ENCODE results near the gene ZNF544. TPM values are rescaled to one million over a fixed set of nuclear protein-coding genes. Genes with fewer than 3 reads are reported as not detected.

The ZNF544 gene
- total and polyA plus RNA-seq, 2 of the 8 experiments (the other 6 are each of a cell fraction or from before 2014, with no cell fraction given), result 48.8 to 60.8 TPM

DNA sequence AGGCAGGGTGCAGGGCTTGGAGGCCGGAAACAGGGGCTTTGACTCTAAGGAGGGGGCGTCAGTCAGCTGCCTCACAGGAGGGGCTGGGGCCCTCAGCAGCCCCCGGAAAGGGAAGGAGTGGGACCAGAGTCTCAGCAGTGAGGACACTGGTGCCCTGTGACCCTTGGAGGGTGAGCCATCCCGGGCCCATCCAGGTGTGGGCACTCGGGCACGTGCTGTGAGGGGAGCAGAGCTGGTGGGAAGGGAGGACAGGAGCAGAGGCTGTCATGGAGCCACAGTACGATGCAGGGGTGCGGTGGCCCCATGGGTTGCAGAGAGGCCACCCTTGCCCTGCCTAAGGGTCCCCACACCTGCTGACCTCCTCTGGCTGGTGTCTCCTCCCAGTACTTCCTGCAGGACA, 19.1 kb upstream of the ZNF544 start:
- Histone ChIP-seq H2BK20ac (ENCODE audit: low read length) (no peak overlapping the region), H3K4ac (replicated peaks; ENCODE audit: insufficient read length, low read depth, low read length) (no peak overlapping the region), H3K56ac (replicated peaks; ENCODE audit: insufficient read length, low read depth, low read length) (no peak overlapping the region), H4K20me1 (replicated peaks in 1 of 2; ENCODE audit: control insufficient read depth in 1 of 2, insufficient read depth in 2 of 2, low read length in 2 of 2) (no peaks in the 10 kb centered on the region), H2BK12ac (ENCODE audit: low read depth, low read length) (no peak overlapping the region), H3K9ac (replicated peaks in 1 of 4; ENCODE audit: extremely low read depth in 1 of 4, low read depth in 3 of 4, low read length in 3 of 4) (no peak overlapping the region), H3K4me3 (ENCODE audit: extremely low read depth in 1 of 4, insufficient read depth in 2 of 4, low read depth in 3 of 4, low read length in 4 of 4) (no peak overlapping the region), H2AFZ (ENCODE audit: low read length) (no peak overlapping the region), H3K27ac (ENCODE audit: low read depth, low read length) (no peak overlapping the region), H3K9me3 (ENCODE audit: insufficient read depth in 2 of 2, low read depth in 1 of 2, low read length in 1 of 2) (peaks cover 65 to 67% of the 10 kb centered on the region in 2 experiments), H2AK5ac (ENCODE audit: low read depth, low read length) (no peak overlapping the region), H3K27me3 (replicated peaks in 1 of 4; ENCODE audit: control insufficient read depth in 3 of 4, extremely low read depth in 1 of 4, insufficient read depth in 3 of 4, low read length in 3 of 4) (no peaks in the 10 kb centered on the region), H2BK15ac (ENCODE audit: low read length) (no peak overlapping the region), H3K79me1 (ENCODE audit: low read depth, low read length) (0 out of 2 replicates have a peak, but pooled peaks cover 2% of the 10 kb centered on the region), H2BK5ac (ENCODE audit: low read depth, low read length) (no peak overlapping the region), H3K36me3 (ENCODE audit: control insufficient read depth in 2 of 4, insufficient read depth in 4 of 4, low read length in 3 of 4) (peaks cover 41 to 94% (median 73%) of the 10 kb centered on the region in 4 experiments), H4K5ac (ENCODE audit: insufficient read length, low read depth, low read length) (no peak overlapping the region), H3K23me2 (ENCODE audit: low read depth, low read length) (no peaks in the 10 kb centered on the region), H3K4me2 (ENCODE audit: insufficient read depth in 1 of 2, low read depth in 2 of 2, low read length in 2 of 2) (no peak overlapping the region), H4K8ac (ENCODE audit: extremely low read depth, insufficient read depth, low read length) (no peak overlapping the region), H3K79me2 (ENCODE audit: control insufficient read depth in 1 of 2, insufficient read depth in 2 of 2, low read length in 2 of 2) (peaks cover 0 to 6% of the 10 kb centered on the region in 2 experiments; a peak in 1 of 4 replicates), H3K14ac (ENCODE audit: insufficient read length) (no peak overlapping the region), H2BK120ac (replicated peaks; ENCODE audit: low read depth, low read length) (no peak overlapping the region), H3K4me1 (replicated peaks in 1 of 4; ENCODE audit: control insufficient read depth in 3 of 4, insufficient read depth in 4 of 4, low read length in 3 of 4) (no peaks in the 10 kb centered on the region), H3K18ac (ENCODE audit: extremely low read depth, low read length) (no peak overlapping the region), H4K91ac (replicated peaks; ENCODE audit: insufficient read length, low read length) (no peak overlapping the region), H3K23ac (ENCODE audit: insufficient read length) (no peak overlapping the region)
- CTCF ChIA-PET (ENCODE audit: partially characterized antibody), result no interaction called here
- WGBS, 2 experiments (ENCODE audit: extremely low coverage in 1 of 2, insufficient coverage in 1 of 2, insufficient read length in 1 of 2, insufficient replicate concordance in 2 of 2, low coverage in 1 of 2, low lambda C conversion rate in 2 of 2, missing lambda C conversion rate in 1 of 2), result 91% methylated on average over 8 of the region's 8 CpGs; no CpG with 5 or more reads in 1 of the 2 experiments
- POLR2A ChIA-PET (ENCODE audit: partially characterized antibody), result interaction anchor here (1.0 to 2.7 kb wide), 6 partner anchors 13 to 52 kb away, joined by 3 to 9 read pairs (median 4); no protein-coding TSS in a partner anchor
- no peak for TF ChIP-seq RNF2 (IDR thresholded peaks at IDR 0.05; ENCODE audit: borderline replicate concordance, low read depth, low read length, missing control alignments, poor library complexity, severe bottlenecking)
- no peak for TF ChIP-seq SIN3A (conservative IDR thresholded peaks at IDR 0.05 in 1 of 2, IDR thresholded peaks at IDR 0.05 in 1 of 2; ENCODE audit: low read depth in 1 of 2, low read length in 2 of 2)
- no peak for TF ChIP-seq CTBP2 (IDR thresholded peaks at IDR 0.05; ENCODE audit: borderline replicate concordance, insufficient read depth, insufficient read length, low read length)
- no peak for TF ChIP-seq HDAC6 (IDR thresholded peaks at IDR 0.05; ENCODE audit: low read depth, low read length)
- TF ChIP-seq, protein P1, sequence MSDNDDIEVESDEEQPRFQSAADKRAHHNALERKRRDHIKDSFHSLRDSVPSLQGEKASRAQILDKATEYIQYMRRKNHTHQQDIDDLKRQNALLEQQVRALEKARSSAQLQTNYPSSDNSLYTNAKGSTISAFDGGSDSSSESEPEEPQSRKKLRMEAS (IDR thresholded peaks at IDR 0.05), result no peak
- no peak for TF ChIP-seq CBX5 (IDR thresholded peaks at IDR 0.05; ENCODE audit: low read depth, low read length)
- DNase-seq (ENCODE audit: low read depth in 1 of 2, low spot score in 2 of 2), result no peak
- no peak for FAIRE-seq

Data from H1 (cell line).